H9 (cell line): ENCODE measurements around the gene NPAS3. TPM values are rescaled to one million over a fixed set of nuclear protein-coding genes. Genes with fewer than 3 reads are reported as not detected.

Experiments used
- DNase-seq: peaks from one replicate; pipeline ENCODE4 v3.0.0-alpha.2; 2017
- H2AFZ ChIP-seq: one replicate; pipeline ENCODE4 v1.6.1; 2013; ENCODE audit warnings: mild to moderate bottlenecking, low read length, control low read depth, moderate library complexity
- H2AK5ac ChIP-seq: 2 replicates; pipeline ENCODE4 v1.6.1; 2013; ENCODE audit warnings: low read length, control low read depth, mixed read lengths; ENCODE audit not compliant: insufficient read length
- H2BK120ac ChIP-seq: one replicate; pipeline ENCODE4 v1.6.1; 2013; ENCODE audit warnings: low read depth, mild to moderate bottlenecking, low read length, control low read depth, inconsistent platforms; ENCODE audit not compliant: poor library complexity, severe bottlenecking
- H2BK12ac ChIP-seq: 2 replicates; pipeline ENCODE4 v1.6.1; 2013; ENCODE audit warnings: low read length, control low read depth, mixed read lengths, low read depth; ENCODE audit not compliant: insufficient read length
- H2BK15ac ChIP-seq: 2 replicates; pipeline ENCODE4 v1.6.1; 2013; ENCODE audit warnings: low read depth, low read length, control low read depth
- H2BK20ac ChIP-seq: one replicate; pipeline ENCODE4 v1.6.1; 2013; ENCODE audit warnings: low read depth, mild to moderate bottlenecking, low read length, control low read depth, inconsistent platforms; ENCODE audit not compliant: poor library complexity, severe bottlenecking
- H2BK5ac ChIP-seq: 2 replicates; pipeline ENCODE4 v1.6.1; 2013; ENCODE audit warnings: low read length, control low read depth, mixed read lengths; ENCODE audit not compliant: insufficient read length
- H3K14ac ChIP-seq: 2 replicates; pipeline ENCODE4 v1.6.1; 2013; ENCODE audit warnings: low read length, control low read depth; ENCODE audit not compliant: insufficient read depth
- H3K18ac ChIP-seq: 2 replicates; pipeline ENCODE4 v1.6.1; 2013; ENCODE audit warnings: low read depth, mild to moderate bottlenecking, mixed read lengths, low read length, control low read depth; ENCODE audit not compliant: insufficient read length
- H3K23ac ChIP-seq: 2 replicates; pipeline ENCODE4 v1.6.1; 2013; ENCODE audit warnings: low read length, control low read depth, mixed read lengths, low read depth; ENCODE audit not compliant: insufficient read length
- H3K23me2 ChIP-seq: 2 replicates; pipeline ENCODE4 v1.6.1; 2013; ENCODE audit warnings: low read depth, mild to moderate bottlenecking, mixed read lengths, low read length, control low read depth; ENCODE audit not compliant: insufficient read length, poor library complexity, severe bottlenecking
- H3K27ac ChIP-seq: 2 replicates; pipeline ENCODE4 v1.5.1; 2013; ENCODE audit warnings: low read length, control low read depth, mixed read lengths, low read depth; ENCODE audit not compliant: insufficient read length
- H3K27me3 ChIP-seq: 2 replicates; pipeline ENCODE4 v1.6.1; 2013; ENCODE audit warnings: low read length, control low read depth, inconsistent platforms; ENCODE audit not compliant: insufficient read depth
- H3K4ac ChIP-seq: 2 replicates; pipeline ENCODE4 v1.6.1; 2013; ENCODE audit warnings: low read depth, mild to moderate bottlenecking, control low read depth, inconsistent platforms, low read length, moderate library complexity
- H3K4me1 ChIP-seq: 2 replicates; pipeline ENCODE4 v1.6.1; 2013; ENCODE audit warnings: low read length, control low read depth, inconsistent platforms; ENCODE audit not compliant: insufficient read depth
- H3K4me2 ChIP-seq: 2 replicates; pipeline ENCODE4 v1.6.1; 2013; ENCODE audit warnings: low read length, control low read depth, mixed read lengths; ENCODE audit not compliant: insufficient read length, insufficient read depth
- H3K56ac ChIP-seq: 2 replicates; pipeline ENCODE4 v1.6.1; 2013; ENCODE audit warnings: low read depth, mild to moderate bottlenecking, mixed read lengths, low read length, control low read depth; ENCODE audit not compliant: insufficient read length
- H3K79me1 ChIP-seq: 2 replicates; pipeline ENCODE4 v1.6.1; 2013; ENCODE audit warnings: low read depth, mild to moderate bottlenecking, moderate library complexity, low read length, control low read depth, inconsistent platforms; ENCODE audit not compliant: insufficient read depth, poor library complexity, severe bottlenecking
- H3K79me2 ChIP-seq: 2 replicates; pipeline ENCODE4 v1.6.1; 2013; ENCODE audit warnings: low read length, control low read depth, inconsistent platforms; ENCODE audit not compliant: insufficient read depth
- H3K9ac ChIP-seq: 2 replicates; pipeline ENCODE4 v1.6.1; 2013; ENCODE audit warnings: low read length, control low read depth, mixed read lengths; ENCODE audit not compliant: insufficient read length; ENCODE audit errors: extremely low read depth
- H3K9me3 ChIP-seq: one replicate; pipeline ENCODE4 v1.6.1; 2013; ENCODE audit warnings: low read depth, low read length, inconsistent platforms; ENCODE audit not compliant: control insufficient read depth
- H3T11ph ChIP-seq: one replicate; pipeline ENCODE4 v1.6.1; 2013; ENCODE audit warnings: mild to moderate bottlenecking, low read length, control low read depth, inconsistent platforms
- H4K20me1 ChIP-seq: one replicate; pipeline ENCODE4 v1.6.1; 2013; ENCODE audit not compliant: control insufficient read depth, insufficient read length, insufficient read depth
- H4K5ac ChIP-seq: 2 replicates; pipeline ENCODE4 v1.6.1; 2013; ENCODE audit warnings: low read depth, mild to moderate bottlenecking, mixed read lengths, low read length, control low read depth; ENCODE audit not compliant: insufficient read length
- H4K8ac ChIP-seq: replicated peaks from 2 replicates; pipeline ENCODE4 v1.6.1; 2013; ENCODE audit warnings: low read length, control low read depth, mixed read lengths, low read depth; ENCODE audit not compliant: insufficient read length
- H4K91ac ChIP-seq: 2 replicates; pipeline ENCODE4 v1.6.1; 2013; ENCODE audit warnings: low read depth, mild to moderate bottlenecking, moderate library complexity, mixed read lengths, low read length, control low read depth; ENCODE audit not compliant: insufficient read length
- H3K27ac Mint-ChIP-seq, 3 experiments: 2 replicates in 2 of 3; 3 replicates in 1 of 3; pipeline ENCODE4 v1.8.0; 2020 to 2021; ENCODE audit warnings: mixed read lengths in 3 of 3, mild to moderate bottlenecking in 1 of 3, moderate library complexity in 1 of 3
- H3K27me3 Mint-ChIP-seq: 2 replicates; pipeline ENCODE4 v1.8.0; 2021; ENCODE audit warnings: low read depth, mild to moderate bottlenecking, moderate library complexity, mixed read lengths
- H3K36me3 Mint-ChIP-seq, 3 experiments: 2 replicates in 2 of 3; 3 replicates in 1 of 3; pipeline ENCODE4 v1.8.0; 2020 to 2021; ENCODE audit warnings: low read depth in 3 of 3, mixed read lengths in 3 of 3; ENCODE audit not compliant: insufficient read depth in 1 of 3
- H3K4me1 Mint-ChIP-seq, 2 experiments: 2 replicates each; pipeline ENCODE4 v1.8.0; 2020; ENCODE audit warnings: mixed read lengths in 2 of 2
- H3K4me3 Mint-ChIP-seq, 2 experiments: 2 replicates in 1 of 2; 3 replicates in 1 of 2; pipeline ENCODE4 v1.8.0; 2020 to 2021; ENCODE audit warnings: mild to moderate bottlenecking in 2 of 2, mixed read lengths in 2 of 2, moderate library complexity in 1 of 2
- H3K9me3 Mint-ChIP-seq, 2 experiments: 2 replicates in 1 of 2; 3 replicates in 1 of 2; pipeline ENCODE4 v1.8.0; 2020; ENCODE audit warnings: mild to moderate bottlenecking in 2 of 2, mixed read lengths in 2 of 2, moderate library complexity in 1 of 2
- CTCF ChIP-seq: fragments of 200-600 bp; sonication (generic); conservative IDR thresholded peaks from 3 replicates; pipeline ENCODE4 v1.8.0; 2021; ENCODE audit warnings: antibody characterized with exemption, mild to moderate bottlenecking
- WGBS: extraction: QIAGEN DNeasy Blood & Tissue Kit; methylation state at CpG from one replicate; pipeline ENCODE4 v1.1.7; 2013; ENCODE audit warnings: missing lambda C conversion rate, low lambda C conversion rate, mixed read lengths; ENCODE audit not compliant: insufficient read length; ENCODE audit errors: extremely low coverage; 5-methylcytosine and 5-hydroxymethylcytosine counted together
- total RNA-seq: library from RNA; stranded (reverse); gene quantifications from 2 replicates; pipeline ENCODE4 v1.2.1, GENCODE V29; 2021

NPAS3 gene
- total RNA-seq, 1 experiment from 2014 or later, result 0.17 TPM

DNA sequence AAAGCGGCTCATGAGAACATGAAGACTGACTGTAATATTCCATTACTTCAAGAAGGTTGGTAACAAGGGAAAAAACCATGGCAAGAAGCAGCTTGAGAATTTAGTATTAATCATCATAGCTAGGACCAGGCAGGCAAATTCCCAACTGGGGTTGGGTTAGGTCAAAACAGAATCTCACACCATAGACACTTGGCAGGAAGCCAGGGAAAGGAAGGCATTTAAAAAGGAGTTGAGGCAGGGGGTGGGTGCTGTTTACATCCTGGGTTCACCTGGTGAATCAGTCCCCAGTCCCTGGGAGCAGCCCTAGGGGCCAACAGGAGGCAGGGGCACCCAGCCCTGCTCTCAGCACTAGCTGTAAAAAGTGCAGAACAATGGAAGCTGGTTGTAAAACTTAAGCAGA lies 903.6 kb downstream of the NPAS3 start:
- H3K79me1 ChIP-seq, result no peaks in the 10 kb centered on the region

More for the DNA sequence above, 903.6 kb downstream of the NPAS3 start:
- H3K4me3 Mint-ChIP-seq, result no peak overlapping the region
- Histone ChIP-seq H3K23me2 (no peaks in the 10 kb centered on the region), H3K18ac (no peak overlapping the region), H4K5ac (no peak overlapping the region), H3K56ac (no peak overlapping the region), H3K27me3 (no peaks in the 10 kb centered on the region), H3K27ac (no peak overlapping the region), H2BK12ac (no peak overlapping the region), H4K20me1 (no peaks in the 10 kb centered on the region), H3K9ac (no peak overlapping the region), H2BK5ac (no peak overlapping the region), H3T11ph (no peak overlapping the region), H2BK120ac (no peak overlapping the region), H4K8ac (no peak overlapping the region), H2BK15ac (no peak overlapping the region), H3K4ac (no peak overlapping the region), H3K23ac (no peak overlapping the region), H2AK5ac (no peak overlapping the region), H2AFZ (no peak overlapping the region), H3K79me2 (no peaks in the 10 kb centered on the region), H3K4me1 (no peaks in the 10 kb centered on the region), H3K9me3 (no peaks in the 10 kb centered on the region), H3K14ac (no peak overlapping the region), H4K91ac (no peak overlapping the region), H2BK20ac (no peak overlapping the region), H3K4me2 (no peak overlapping the region)
- no peak for TF ChIP-seq CTCF
- H3K4me1 Mint-ChIP-seq, result peaks cover 2 to 3% of the 10 kb centered on the region in 2 experiments; a peak in 1 of 4 replicates
- no peaks in the 10 kb centered on the region for H3K27me3 Mint-ChIP-seq
- no peaks in the 10 kb centered on the region for H3K36me3 Mint-ChIP-seq
- no peak for DNase-seq
- H3K27ac Mint-ChIP-seq, result no peak overlapping the region
- WGBS, result no CpG with 5 or more reads among the region's 1 CpG
- H3K9me3 Mint-ChIP-seq, result no peaks in the 10 kb centered on the region
